Measurements from ENCODE around the gene HMG20B. TPM values are rescaled to one million over a fixed set of nuclear protein-coding genes. Genes with fewer than 3 reads are reported as not detected.

HMG20B gene
- total RNA-seq, 1 experiment from 2014 or later: 115 TPM

- Histone ChIP-seq H3K4me1 (replicated peaks; ENCODE audit: insufficient read depth) (no peaks in the 10 kb centered on the region), H2AFZ (no peak overlapping the region), H3K27me3 (ENCODE audit: insufficient read depth, low read depth) (no peaks in the 10 kb centered on the region), H3K4me2 (no peak overlapping the region), H4K20me1 (ENCODE audit: insufficient read depth) (no peaks in the 10 kb centered on the region), H3K9me2 (ENCODE audit: insufficient read depth) (no peaks in the 10 kb centered on the region), H3K9me3 (ENCODE audit: insufficient read depth, low read depth) (no peaks in the 10 kb centered on the region), H3K36me3 (ENCODE audit: low read depth) (no peaks in the 10 kb centered on the region), H3K79me2 (ENCODE audit: low read depth) (no peaks in the 10 kb centered on the region), H3K27ac (no peak overlapping the region), H3K4me3 (no peak overlapping the region), H3F3A (ENCODE audit: insufficient read depth, low read depth) (no peaks in the 10 kb centered on the region)
- ChIA-PET POLR2A (ENCODE audit: unreplicated experiment) (no interaction called here), CTCF (no interaction called here)
- BruUV-seq (replicated peaks): no TSS peak
- intact Hi-C loops (cut with micrococcal nuclease; ENCODE audit: unreplicated experiment): no loop called here
- DNase-seq: no peak
- TF ChIP-seq EZH2 (IDR thresholded peaks at IDR 0.05; ENCODE audit: low read depth) (no peak), CTCF (conservative IDR thresholded peaks at IDR 0.05) (no peak)
Measured at GRCh38 chr19:3614858-3615505, 42.2 kb downstream of the HMG20B start.

GRCh38 chr19:3615524-3616135 is 42.9 kb downstream of the HMG20B start:
- H3K9me3 ChIP-seq (ENCODE audit: insufficient read depth, low read depth): no peaks in the 10 kb centered on the region
- no peak overlapping the region for H3K4me2 ChIP-seq
- intact Hi-C loops (cut with micrococcal nuclease; ENCODE audit: unreplicated experiment): no loop called here
- H3K4me1 ChIP-seq (replicated peaks; ENCODE audit: insufficient read depth): no peaks in the 10 kb centered on the region
- H3K9me2 ChIP-seq (ENCODE audit: insufficient read depth): no peaks in the 10 kb centered on the region
- no peaks in the 10 kb centered on the region for H3K36me3 ChIP-seq (ENCODE audit: low read depth)
- H3K27ac ChIP-seq: no peak overlapping the region
- TF ChIP-seq EZH2 (IDR thresholded peaks at IDR 0.05; ENCODE audit: low read depth) (no peak), CTCF (conservative IDR thresholded peaks at IDR 0.05) (no peak)
- no peaks in the 10 kb centered on the region for H4K20me1 ChIP-seq (ENCODE audit: insufficient read depth)
- no peak overlapping the region for H3K4me3 ChIP-seq
- no peaks in the 10 kb centered on the region for H3K79me2 ChIP-seq (ENCODE audit: low read depth)
- CTCF ChIA-PET: no interaction called here
- no TSS peak for BruUV-seq (replicated peaks)
- no peaks in the 10 kb centered on the region for H3K27me3 ChIP-seq (ENCODE audit: insufficient read depth, low read depth)
- POLR2A ChIA-PET (ENCODE audit: unreplicated experiment): no interaction called here
- no peaks in the 10 kb centered on the region for H3F3A ChIP-seq (ENCODE audit: insufficient read depth, low read depth)
- no peak overlapping the region for H2AFZ ChIP-seq
- DNase-seq: no peak

- POLR2A ChIA-PET (ENCODE audit: unreplicated experiment): no interaction called here
- TF ChIP-seq CTCF (conservative IDR thresholded peaks at IDR 0.05) (no peak), EZH2 (IDR thresholded peaks at IDR 0.05; ENCODE audit: low read depth) (no peak)
- Histone ChIP-seq H3K9me2 (ENCODE audit: insufficient read depth) (no peaks in the 10 kb centered on the region), H3K79me2 (ENCODE audit: low read depth) (no peaks in the 10 kb centered on the region), H4K20me1 (ENCODE audit: insufficient read depth) (no peaks in the 10 kb centered on the region), H3F3A (ENCODE audit: insufficient read depth, low read depth) (no peaks in the 10 kb centered on the region), H3K4me3 (no peak overlapping the region), H3K27me3 (ENCODE audit: insufficient read depth, low read depth) (no peaks in the 10 kb centered on the region), H3K9me3 (ENCODE audit: insufficient read depth, low read depth) (no peaks in the 10 kb centered on the region), H3K4me1 (replicated peaks; ENCODE audit: insufficient read depth) (no peaks in the 10 kb centered on the region), H2AFZ (no peak overlapping the region), H3K4me2 (no peak overlapping the region), H3K27ac (no peak overlapping the region), H3K36me3 (ENCODE audit: low read depth) (no peaks in the 10 kb centered on the region)
- intact Hi-C loops (cut with micrococcal nuclease; ENCODE audit: unreplicated experiment): no loop called here
- no TSS peak for BruUV-seq (replicated peaks)
- no peak for DNase-seq
- CTCF ChIA-PET: interaction anchor here (0.6 kb wide), 1 partner anchor 100 kb away, joined by 3 read pairs; no protein-coding TSS in a partner anchor
Measured at GRCh38 chr19:3617463-3617862, 44.7 kb downstream of the HMG20B start.

Data from PC-9 (cell line).